ENCODE data around the gene USP9X. TPM values are rescaled to one million over a fixed set of nuclear protein-coding genes. Genes with fewer than 3 reads are reported as not detected.

The USP9X gene
- polyA plus RNA-seq, 1 of the 3 experiments (the other 2 are of a cell fraction), result 13.2 TPM

GRCh38 chrX:41241962-41242361 is 156.7 kb downstream of the USP9X start (continued):
- TF ChIP-seq FOXM1 (IDR thresholded peaks at IDR 0.05; ENCODE audit: low read depth), result no peak

GRCh38 chrX:41245641-41246040 is 160.4 kb downstream of the USP9X start:
- H3K36me3 ChIP-seq (replicated peaks in 1 of 2; ENCODE audit: control insufficient read depth in 1 of 2, insufficient read depth in 2 of 2, low read length in 1 of 2), result no peaks in the 10 kb centered on the region
- TF ChIP-seq POLR2AphosphoS5 (IDR thresholded peaks at IDR 0.05; ENCODE audit: low read depth, low read length), result no peak
- TF ChIP-seq NRF1 (IDR thresholded peaks at IDR 0.05; ENCODE audit: low read depth, low read length), result no peak
- TF ChIP-seq, protein P1, sequence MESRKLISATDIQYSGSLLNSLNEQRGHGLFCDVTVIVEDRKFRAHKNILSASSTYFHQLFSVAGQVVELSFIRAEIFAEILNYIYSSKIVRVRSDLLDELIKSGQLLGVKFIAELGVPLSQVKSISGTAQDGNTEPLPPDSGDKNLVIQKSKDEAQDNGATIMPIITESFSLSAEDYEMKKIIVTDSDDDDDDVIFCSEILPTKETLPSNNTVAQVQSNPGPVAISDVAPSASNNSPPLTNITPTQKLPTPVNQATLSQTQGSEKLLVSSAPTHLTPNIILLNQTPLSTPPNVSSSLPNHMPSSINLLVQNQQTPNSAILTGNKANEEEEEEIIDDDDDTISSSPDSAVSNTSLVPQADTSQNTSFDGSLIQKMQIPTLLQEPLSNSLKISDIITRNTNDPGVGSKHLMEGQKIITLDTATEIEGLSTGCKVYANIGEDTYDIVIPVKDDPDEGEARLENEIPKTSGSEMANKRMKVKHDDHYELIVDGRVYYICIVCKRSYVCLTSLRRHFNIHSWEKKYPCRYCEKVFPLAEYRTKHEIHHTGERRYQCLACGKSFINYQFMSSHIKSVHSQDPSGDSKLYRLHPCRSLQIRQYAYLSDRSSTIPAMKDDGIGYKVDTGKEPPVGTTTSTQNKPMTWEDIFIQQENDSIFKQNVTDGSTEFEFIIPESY (IDR thresholded peaks at IDR 0.05; ENCODE audit: borderline replicate concordance, low read depth), result no peak
- TF ChIP-seq EP300 (IDR thresholded peaks at IDR 0.05; ENCODE audit: borderline replicate concordance in 1 of 2, low read depth in 1 of 2, low read length in 1 of 2), result no peak
- TF ChIP-seq SIN3A (IDR thresholded peaks at IDR 0.05; ENCODE audit: borderline replicate concordance, low read depth, low read length), result no peak
- no peak for TF ChIP-seq MXI1 (IDR thresholded peaks at IDR 0.05; ENCODE audit: low read depth, low read length)
- no peak for TF ChIP-seq FOSL2 (IDR thresholded peaks at IDR 0.05; ENCODE audit: borderline replicate concordance, low read depth)
- H3K9ac ChIP-seq, result no peak overlapping the region
- no peaks in the 10 kb centered on the region for H3K27me3 ChIP-seq (ENCODE audit: insufficient read depth)
- no peaks in the 10 kb centered on the region for H3K4me1 ChIP-seq (ENCODE audit: control insufficient read depth in 1 of 2, insufficient read depth in 2 of 2, low read depth in 1 of 2, low read length in 1 of 2)
- H3K27ac ChIP-seq (ENCODE audit: low read depth in 2 of 2, low read length in 1 of 2), result no peak overlapping the region
- H3K9me2 ChIP-seq, result no peaks in the 10 kb centered on the region
- H3K4me2 ChIP-seq, result no peak overlapping the region
- no peak overlapping the region for H2AFZ ChIP-seq (ENCODE audit: low read depth)
- 96% methylated on average over 2 of the region's 2 CpGs for WGBS (ENCODE audit: low lambda C conversion rate)
- no peaks in the 10 kb centered on the region for H3K9me3 ChIP-seq
- no peaks in the 10 kb centered on the region for H4K20me1 ChIP-seq (ENCODE audit: insufficient read depth)
- CTCF ChIA-PET, result interaction anchor here (1.5 to 2.6 kb wide), 2 partner anchors 8 to 66 kb away, joined by 6 to 13 read pairs; no protein-coding TSS in a partner anchor
- no peaks in the 10 kb centered on the region for H3F3A ChIP-seq (replicated peaks; ENCODE audit: insufficient read depth)
- no peak overlapping the region for H3K4me3 ChIP-seq (ENCODE audit: low read depth in 2 of 2, low read length in 1 of 2)
- no peak for DNase-seq
- POLR2A ChIA-PET, result no interaction called here
- no peaks in the 10 kb centered on the region for H3K79me2 ChIP-seq (ENCODE audit: insufficient read depth)

GRCh38 chrX:41250867-41251266 is 165.6 kb downstream of the USP9X start:
- CTCF ChIA-PET, result no interaction called here

More at GRCh38 chrX:41250867-41251266, 165.6 kb downstream of the USP9X start:
- Histone ChIP-seq H3K9me3 (no peaks in the 10 kb centered on the region), H3F3A (replicated peaks; ENCODE audit: insufficient read depth) (no peaks in the 10 kb centered on the region), H2AFZ (ENCODE audit: low read depth) (no peak overlapping the region), H3K9me2 (no peaks in the 10 kb centered on the region), H3K79me2 (ENCODE audit: insufficient read depth) (no peaks in the 10 kb centered on the region), H4K20me1 (ENCODE audit: insufficient read depth) (no peaks in the 10 kb centered on the region), H3K27ac (ENCODE audit: low read depth in 2 of 2, low read length in 1 of 2) (no peak overlapping the region), H3K36me3 (replicated peaks in 1 of 2; ENCODE audit: control insufficient read depth in 1 of 2, insufficient read depth in 2 of 2, low read length in 1 of 2) (no peaks in the 10 kb centered on the region), H3K9ac (no peak overlapping the region), H3K4me1 (ENCODE audit: control insufficient read depth in 1 of 2, insufficient read depth in 2 of 2, low read depth in 1 of 2, low read length in 1 of 2) (peaks cover 0 to 4% of the 10 kb centered on the region in 2 experiments; a peak in 1 of 4 replicates), H3K4me3 (ENCODE audit: low read depth in 2 of 2, low read length in 1 of 2) (no peak overlapping the region), H3K4me2 (no peak overlapping the region), H3K27me3 (ENCODE audit: insufficient read depth) (no peaks in the 10 kb centered on the region)
- no peak for DNase-seq
- POLR2A ChIA-PET, result no interaction called here
- no peak for TF ChIP-seq SMC3 (IDR thresholded peaks at IDR 0.05; ENCODE audit: low read depth, low read length)
- no peak for TF ChIP-seq RCOR1 (IDR thresholded peaks at IDR 0.05; ENCODE audit: low read length)
- no peak for TF ChIP-seq YY1 (IDR thresholded peaks at IDR 0.05; ENCODE audit: low read depth)
- TF ChIP-seq TEAD4 (IDR thresholded peaks at IDR 0.05; ENCODE audit: borderline replicate concordance, insufficient read depth), result no peak
- no peak for TF ChIP-seq FOXM1 (IDR thresholded peaks at IDR 0.05; ENCODE audit: low read depth)
- TF ChIP-seq SIN3A (IDR thresholded peaks at IDR 0.05; ENCODE audit: borderline replicate concordance, low read depth, low read length), result no peak
- TF ChIP-seq TAF1 (IDR thresholded peaks at IDR 0.05; ENCODE audit: borderline replicate concordance, low read depth, low read length), result no peak
- TF ChIP-seq ELF1 (IDR thresholded peaks at IDR 0.05), result no peak
- no peak for TF ChIP-seq NFIC (IDR thresholded peaks at IDR 0.05; ENCODE audit: borderline replicate concordance)
- TF ChIP-seq NRF1 (IDR thresholded peaks at IDR 0.05; ENCODE audit: low read depth, low read length), result no peak
- TF ChIP-seq RAD21 (IDR thresholded peaks at IDR 0.05; ENCODE audit: low read length), result no peak
- TF ChIP-seq EP300 (IDR thresholded peaks at IDR 0.05; ENCODE audit: borderline replicate concordance in 1 of 2, low read depth in 1 of 2, low read length in 1 of 2), result no peak
- TF ChIP-seq, protein P2, sequence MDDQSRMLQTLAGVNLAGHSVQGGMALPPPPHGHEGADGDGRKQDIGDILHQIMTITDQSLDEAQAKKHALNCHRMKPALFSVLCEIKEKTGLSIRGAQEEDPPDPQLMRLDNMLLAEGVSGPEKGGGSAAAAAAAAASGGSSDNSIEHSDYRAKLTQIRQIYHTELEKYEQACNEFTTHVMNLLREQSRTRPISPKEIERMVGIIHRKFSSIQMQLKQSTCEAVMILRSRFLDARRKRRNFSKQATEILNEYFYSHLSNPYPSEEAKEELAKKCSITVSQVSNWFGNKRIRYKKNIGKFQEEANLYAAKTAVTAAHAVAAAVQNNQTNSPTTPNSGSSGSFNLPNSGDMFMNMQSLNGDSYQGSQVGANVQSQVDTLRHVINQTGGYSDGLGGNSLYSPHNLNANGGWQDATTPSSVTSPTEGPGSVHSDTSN (IDR thresholded peaks at IDR 0.05), result no peak
- no peak for TF ChIP-seq MEF2A (IDR thresholded peaks at IDR 0.05; ENCODE audit: borderline replicate concordance, low read depth)
- TF ChIP-seq RXRA (IDR thresholded peaks at IDR 0.05; ENCODE audit: borderline replicate concordance, low read depth), result no peak
- no peak for TF ChIP-seq CTCF (IDR thresholded peaks at IDR 0.05)
- TF ChIP-seq EZH2phosphoT487 (IDR thresholded peaks at IDR 0.05; ENCODE audit: borderline replicate concordance, low read depth), result no peak
- 85% methylated on average over 10 of the region's 10 CpGs for WGBS (ENCODE audit: low lambda C conversion rate)

Data from SK-N-SH (cell line).